Activated gamma-delta T cell treated with Interleukin-2 at 50 U/mL for 16 hours (primary cell): Measurements from ENCODE around the gene CLEC16A.
"Not testable (repeated sequence)": the region's sequence is repeated elsewhere in the genome, so short reads cannot be mapped to it uniquely, and the experiment has no call there.

Experiments used
- DNase-seq: peaks from one replicate; pipeline ENCODE4 v3.0.0-alpha.2; 2020

Gene CLEC16A

GRCh38 chr16:11210260-11210659 lies 265.9 kb downstream of the CLEC16A start:
- no peak for DNase-seq

DNA sequence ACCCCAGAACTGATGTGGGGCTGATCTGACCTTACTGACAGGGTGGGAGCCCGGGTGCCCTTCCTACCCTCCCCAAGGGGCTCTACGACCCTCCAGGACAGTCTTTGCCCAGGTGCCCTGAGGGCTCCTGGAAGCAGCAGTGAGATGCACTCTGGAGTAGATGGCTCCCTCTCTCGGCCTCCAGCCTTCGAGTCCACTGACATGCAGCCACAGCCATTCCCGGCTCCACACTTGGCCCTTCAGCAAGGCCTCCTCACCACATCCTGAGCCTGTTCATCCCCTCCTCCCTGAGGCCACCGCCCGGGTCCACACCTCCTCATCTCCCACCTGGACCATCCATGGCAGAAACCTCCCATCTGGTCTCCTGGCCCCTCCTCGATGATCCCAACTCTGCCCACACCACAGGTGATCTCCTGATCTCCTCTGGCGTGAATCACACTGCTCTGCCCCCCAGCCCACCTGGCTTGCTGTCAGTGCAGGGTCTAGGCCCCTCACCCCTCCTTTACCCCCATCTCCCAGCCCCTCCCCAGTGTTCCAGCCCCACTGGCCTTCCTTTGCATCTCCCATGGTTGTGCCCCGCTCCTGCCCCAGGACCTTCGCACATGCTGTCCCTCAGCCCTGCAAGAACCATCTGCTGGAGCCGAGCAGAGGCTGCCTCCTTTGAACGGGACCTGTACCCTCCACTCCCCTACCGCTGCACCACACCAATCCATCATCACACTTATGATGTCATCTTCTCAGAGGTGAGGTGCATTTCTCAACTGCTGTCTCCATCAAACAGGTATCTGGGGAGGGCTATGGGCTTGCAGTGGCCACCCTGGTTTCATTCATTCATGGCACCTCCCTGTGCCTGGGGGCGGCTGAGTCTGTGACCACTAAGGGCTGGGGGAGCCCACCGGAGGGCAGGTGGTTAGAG lies 267.0 kb downstream of the CLEC16A start:
- no peak for DNase-seq

GRCh38 chr16:11211977-11212797 lies 267.8 kb downstream of the CLEC16A start:
- DNase-seq: no peak

- DNase-seq: no peak
Observed at GRCh38 chr16:11212798-11213196, 268.4 kb downstream of the CLEC16A start.

DNA sequence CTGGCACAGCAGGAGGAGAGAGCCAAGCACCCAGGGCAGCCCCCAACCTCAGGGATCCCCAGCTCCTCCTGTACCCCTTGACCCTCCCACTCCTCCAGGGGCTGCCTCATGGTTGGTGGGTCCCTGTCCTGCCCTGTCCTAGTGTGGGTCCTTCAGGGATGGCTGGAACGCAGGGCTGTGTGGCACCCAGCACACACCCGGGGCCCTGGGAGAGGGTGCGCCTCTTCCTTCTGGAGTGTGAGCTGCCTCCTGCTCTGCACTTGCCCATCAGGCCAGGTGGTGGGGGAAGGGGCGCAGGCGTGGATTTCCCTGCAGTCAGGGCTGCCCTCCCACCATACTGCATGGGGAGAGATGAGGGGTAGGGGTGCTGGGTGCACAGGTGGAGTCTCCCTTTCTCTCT lies 269.0 kb downstream of the CLEC16A start:
- no peak for DNase-seq

- DNase-seq: no peak
Observed at GRCh38 chr16:11213799-11214198, 269.4 kb downstream of the CLEC16A start.

DNA sequence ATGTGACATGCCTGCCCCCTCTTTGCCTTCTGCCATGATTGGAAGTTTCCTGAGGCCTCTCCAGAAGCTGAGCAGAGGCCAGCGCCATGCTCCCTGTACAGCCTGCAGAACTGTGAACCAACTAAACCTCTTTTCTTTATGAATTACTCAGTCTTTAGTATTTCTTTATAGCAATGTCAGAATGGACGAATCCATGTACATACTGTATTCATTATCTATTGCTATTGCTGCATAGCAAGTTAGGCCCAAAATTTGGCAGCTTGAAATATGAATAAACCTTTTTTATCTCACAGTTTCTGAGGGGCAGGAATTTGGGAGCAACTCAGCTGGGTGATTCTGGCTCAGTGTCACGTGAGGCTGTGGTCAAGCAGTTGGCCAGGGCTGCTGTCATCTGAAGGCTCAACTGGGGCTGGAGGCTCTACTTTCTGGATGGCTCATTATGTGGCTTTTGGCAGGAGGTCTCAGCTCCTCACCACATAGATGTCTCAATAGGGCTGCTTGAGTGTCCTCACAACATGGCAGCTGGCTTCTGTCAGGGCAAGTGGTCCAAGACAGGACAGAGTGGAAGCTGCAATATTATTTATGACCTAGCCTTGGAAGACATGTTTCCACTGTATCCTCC lies 271.7 kb downstream of the CLEC16A start:
- no peak for DNase-seq

DNA sequence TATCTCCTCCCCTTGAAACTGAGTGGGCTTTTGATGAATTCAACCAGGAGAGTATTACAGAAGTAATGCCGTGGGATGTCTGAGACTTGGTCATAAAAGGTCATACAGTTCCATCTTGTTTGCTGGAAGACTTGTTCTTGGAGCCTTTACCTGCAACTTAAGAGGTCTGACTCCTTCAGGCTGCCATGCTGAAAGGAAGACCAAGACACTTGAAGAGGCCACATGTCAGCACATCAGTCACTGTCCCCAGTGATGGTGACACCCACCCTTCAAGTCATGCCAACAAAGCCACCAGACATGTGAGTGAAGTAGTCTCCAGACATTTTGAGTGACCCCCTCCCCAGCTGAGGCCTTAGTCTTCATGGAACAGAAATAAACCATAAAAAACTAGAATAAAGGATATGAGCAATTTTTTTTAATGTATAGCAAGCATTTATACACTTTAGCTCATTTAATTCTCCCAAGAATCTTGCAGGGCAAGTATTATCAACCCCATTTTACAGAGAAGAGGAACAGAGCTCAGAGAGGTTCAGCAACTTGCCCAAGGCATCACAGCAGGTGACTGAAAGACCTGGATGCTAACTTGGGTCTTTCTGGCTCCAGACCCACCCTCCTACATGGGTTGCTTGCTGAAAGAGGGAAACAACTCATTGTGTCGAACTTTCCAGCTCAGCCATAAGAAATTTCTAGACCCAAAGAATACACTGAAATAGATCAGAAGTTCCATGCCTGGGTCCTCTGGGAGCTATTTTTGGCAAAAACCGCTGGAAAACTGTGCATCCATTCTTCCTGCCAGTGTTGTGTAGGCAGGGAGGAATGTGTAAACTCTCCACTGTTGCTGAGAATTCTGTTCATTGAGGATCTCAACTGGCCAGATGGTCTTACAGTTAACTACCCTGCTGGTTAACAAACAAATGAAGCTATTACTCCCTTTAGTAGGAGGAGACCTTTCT lies 273.6 kb downstream of the CLEC16A start:
- no peak for DNase-seq

DNA sequence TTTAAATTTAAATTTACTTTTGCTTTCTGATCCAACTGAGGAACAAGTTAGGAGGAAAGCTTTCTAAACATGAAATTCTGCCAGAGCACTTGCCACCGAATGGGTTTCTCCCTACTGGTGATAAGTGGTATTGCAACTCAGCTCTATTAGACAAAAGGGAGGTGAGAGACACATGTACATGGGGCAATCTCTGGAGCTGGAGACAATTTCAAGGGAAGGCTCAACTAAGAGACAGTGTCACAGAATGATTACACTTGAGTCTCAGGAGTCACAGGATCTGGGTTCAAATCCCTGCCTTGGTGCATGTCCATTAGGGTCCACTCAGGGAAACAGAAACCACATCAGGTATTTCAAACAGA lies 274.2 kb downstream of the CLEC16A start:
- no peak for DNase-seq

DNA sequence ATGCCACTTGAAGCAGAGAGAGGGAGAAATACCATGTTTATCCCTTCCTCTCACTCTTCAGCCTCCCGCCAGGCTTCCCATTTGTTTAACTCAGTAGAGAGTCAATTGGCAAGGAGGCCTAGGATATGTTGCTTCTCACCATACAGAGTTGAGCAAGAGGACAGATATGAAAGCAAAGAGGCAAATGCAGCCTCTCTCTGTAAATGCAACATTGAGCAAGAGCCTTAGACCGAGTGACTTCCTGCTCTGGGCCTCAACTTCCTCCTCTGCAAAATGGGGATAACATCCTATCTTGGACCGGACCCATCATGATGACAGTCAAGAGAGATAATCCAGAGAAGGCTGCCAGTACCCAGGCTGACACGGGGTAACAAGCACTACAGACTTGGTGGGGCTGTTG lies 274.8 kb downstream of the CLEC16A start:
- DNase-seq: no peak

DNA sequence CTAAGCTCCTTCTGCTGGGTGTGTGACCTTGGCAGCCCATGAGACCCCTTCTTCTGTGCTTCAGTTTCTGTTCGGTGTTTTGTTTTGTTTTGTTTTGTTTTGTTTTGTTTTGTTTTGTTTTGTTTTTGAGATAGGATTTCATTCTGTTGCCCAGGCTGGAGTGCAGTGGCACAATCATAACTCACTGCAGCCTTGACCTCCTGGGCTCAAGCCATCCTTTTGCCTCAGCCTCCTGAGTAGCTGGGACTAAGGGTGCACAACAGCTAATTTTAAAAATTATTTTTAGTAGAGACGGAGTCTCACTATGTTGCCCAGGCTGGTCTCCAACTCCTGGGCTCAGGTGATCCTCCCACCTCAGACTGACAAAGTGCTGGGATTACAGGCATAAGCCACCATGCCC lies 276.1 kb downstream of the CLEC16A start:
- DNase-seq: not testable (repeated sequence)

DNA sequence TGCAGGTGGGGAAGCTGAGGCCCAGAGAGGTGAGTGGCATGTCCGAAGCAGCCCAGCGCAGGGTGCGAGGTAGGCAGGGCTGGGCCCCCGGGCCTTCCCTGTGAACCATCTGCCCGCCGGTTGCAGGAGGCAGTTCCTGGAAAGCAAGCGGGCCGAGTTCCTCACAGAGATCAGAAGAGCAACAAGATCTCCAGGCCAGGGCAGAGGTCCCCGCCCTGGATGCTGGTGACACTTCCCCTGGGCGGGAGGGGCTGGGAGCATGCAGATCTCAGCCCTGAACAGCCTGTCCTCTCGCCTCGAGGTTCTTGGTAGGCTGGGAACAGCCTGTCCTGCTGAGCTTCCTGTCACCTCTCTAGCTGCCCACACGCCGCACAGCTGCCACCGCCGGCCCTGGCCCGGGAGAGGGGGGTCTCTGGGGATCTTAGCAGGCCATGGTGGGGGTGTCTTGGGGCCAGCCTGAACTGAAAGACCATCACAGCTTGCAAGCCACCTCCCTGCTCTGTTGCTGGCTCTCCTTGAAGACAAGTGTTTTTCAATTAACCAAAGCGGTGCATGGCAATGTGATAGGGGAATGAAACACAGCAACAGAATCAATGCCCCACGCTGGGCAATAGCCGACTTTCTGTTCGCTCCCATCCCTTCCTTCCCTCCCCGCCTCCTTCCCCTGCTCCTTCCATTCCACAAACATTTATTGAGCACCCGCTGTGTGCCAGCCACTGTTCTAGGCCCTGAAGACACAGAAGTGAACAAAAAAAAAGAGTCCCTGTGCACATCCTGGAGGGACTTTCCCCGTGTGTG lies 279.9 kb downstream of the CLEC16A start:
- DNase-seq: peak; percentile 49

DNA sequence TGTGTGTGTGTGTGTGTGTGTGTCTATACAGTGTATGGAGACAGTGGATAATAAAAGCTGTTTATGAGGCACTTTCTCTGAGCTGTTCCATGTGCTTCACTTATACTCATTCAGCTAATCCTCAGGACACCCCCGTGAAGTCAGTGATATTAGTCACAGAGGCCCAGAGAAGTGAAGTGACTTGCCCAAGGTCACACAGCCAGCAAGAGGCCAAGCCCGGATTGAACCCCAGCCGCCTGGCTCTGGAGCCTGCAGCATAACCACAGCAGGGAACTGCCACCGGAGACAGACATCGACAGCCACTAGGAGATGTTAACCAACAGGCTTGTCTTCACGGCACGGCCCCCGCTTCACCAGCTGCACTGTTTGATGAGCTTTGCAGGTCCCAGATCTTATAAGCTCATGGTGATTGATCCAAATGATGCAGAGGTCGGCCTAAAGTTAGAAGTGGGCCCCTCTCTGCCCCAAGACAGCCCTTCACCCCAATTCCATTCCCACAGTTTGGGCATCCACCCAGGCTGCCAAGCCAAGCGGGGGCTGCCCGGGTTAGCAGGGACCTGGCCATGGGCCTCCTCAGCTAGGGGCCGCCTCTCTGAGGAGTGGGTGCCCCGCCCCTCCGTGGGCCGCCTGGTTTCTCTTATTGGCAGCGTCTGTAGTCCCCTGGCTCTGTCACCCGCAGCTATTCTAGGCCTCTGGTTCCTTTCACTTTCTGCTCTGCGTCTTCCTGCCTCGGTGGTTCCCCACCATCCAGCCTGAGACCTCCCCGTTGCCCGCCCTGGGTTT lies 280.7 kb downstream of the CLEC16A start:
- peak; percentile 67 for DNase-seq

- DNase-seq: no peak
Observed at GRCh38 chr16:11225677-11226549, 281.5 kb downstream of the CLEC16A start.

GRCh38 chr16:11229432-11229831 lies 285.1 kb downstream of the CLEC16A start:
- DNase-seq: no peak

GRCh38 chr16:11229906-11230305 lies 285.5 kb downstream of the CLEC16A start:
- DNase-seq: no peak

GRCh38 chr16:11231367-11231970 lies 287.1 kb downstream of the CLEC16A start:
- no peak for DNase-seq
